Stomach (tissue), 9 donors: ENCODE measurements around the gene FBXO8. TPM values are rescaled to one million over a fixed set of nuclear protein-coding genes. Genes with fewer than 3 reads are reported as not detected.

ENCODE experiments used
- DNase-seq, 2 donors: peaks; one replicate each; pipeline versions ENCODE4 v3.0.0 to v3.0.0-alpha.2; 2013 to 2019
- H3K27ac ChIP-seq, 5 donors: fragments of 200-600 bp in 4 of 5; sonication (generic) in 4 of 5; one replicate each; pipeline ENCODE4 v1.5.1; 2013 to 2019; ENCODE audit warnings: mild to moderate bottlenecking in 1 of 5, moderate library complexity in 1 of 5
- H3K27me3 ChIP-seq, 3 donors: fragments of 200-600 bp; sonication (generic); one replicate each; pipeline ENCODE4 v1.5.1; 2017 to 2019; ENCODE audit warnings: mixed run types in 1 of 3
- H3K36me3 ChIP-seq, 4 donors: fragments of 200-600 bp; sonication (generic); 1 replicate in 3 of 4; 2 replicates in 1 of 4; pipeline ENCODE4 v1.5.1; 2016 to 2019
- H3K4me1 ChIP-seq, 4 donors: fragments of 200-600 bp; sonication (generic); one replicate each; pipeline ENCODE4 v1.5.1; 2016 to 2019
- H3K4me3 ChIP-seq, 4 donors: fragments of 200-600 bp; sonication (generic) in 3 of 4; one replicate each; pipeline ENCODE4 v1.5.1; 2016 to 2019; ENCODE audit warnings: mild to moderate bottlenecking in 1 of 4
- H3K9me3 ChIP-seq, 4 donors: fragments of 200-600 bp; sonication (generic); one replicate each; pipeline ENCODE4 v1.5.1; 2016 to 2019
- EP300 ChIP-seq: sonication (generic); formaldehyde crosslinking; IDR thresholded peaks from one replicate; pipeline ENCODE4 v1.6.1; 2017; ENCODE audit warnings: antibody characterized with exemption
- POLR2A ChIP-seq, 4 donors: fragments of 450-650 bp; IDR thresholded peaks; one replicate each; pipeline ENCODE4 v1.6.1; 2016; ENCODE audit warnings: antibody characterized with exemption in 4 of 4, control low read depth in 2 of 4, mild to moderate bottlenecking in 1 of 4, moderate library complexity in 1 of 4
- POLR2AphosphoS5 ChIP-seq, 3 donors: sonication (generic); formaldehyde crosslinking; IDR thresholded peaks; one replicate each; pipeline ENCODE4 v1.6.1; 2016; ENCODE audit warnings: antibody characterized with exemption in 3 of 3
- WGBS, 5 donors: extraction: QIAGEN DNeasy Blood & Tissue Kit in 3 of 5; methylation state at CpG; one replicate each; pipeline versions ENCODE4 v1.1.5 to v1.1.7; 2013 to 2018; 5-methylcytosine and 5-hydroxymethylcytosine counted together
- intact Hi-C: fragments of 100-400 bp; cut with DNase I; formaldehyde crosslinking; loops from one replicate; pipeline ENCODE4 v1.15.1; 2023; ENCODE audit warnings: low total_unique reads
- polyA plus RNA-seq, 3 donors: library from polyadenylated mRNA; stranded (reverse); fragments of 200-250 nt; gene quantifications; one replicate each; pipeline ENCODE4 v1.2.3, GENCODE V29; 2013
- total RNA-seq, 5 donors: library from RNA; depleted of rRNA; stranded (reverse); fragments of >200 nt; gene quantifications; one replicate each; pipeline versions ENCODE4 v1.1.0 to v1.2.3, GENCODE V29; 2014 to 2016
- TF ChIP-seq, protein P1 (sequence below), 7 experiments: fragments of 450-650 bp in 4 of 7; fragments of 200-600 bp in 3 of 7; sonication (generic) in 3 of 7; IDR thresholded peaks; one replicate each; pipeline ENCODE4 v1.5.1; 2016 to 2019; ENCODE audit warnings: antibody characterized with exemption in 7 of 7, control low read depth in 2 of 7, mild to moderate bottlenecking in 1 of 7
- donor health status: healthy with polysubstance abuse.
- donor health status: Bipolar disorder and iron deficiency.
- donor health status: healthy.

Gene FBXO8
- total and polyA plus RNA-seq, 8 donors = 13.3 to 104 (median 23.3) TPM

DNA sequence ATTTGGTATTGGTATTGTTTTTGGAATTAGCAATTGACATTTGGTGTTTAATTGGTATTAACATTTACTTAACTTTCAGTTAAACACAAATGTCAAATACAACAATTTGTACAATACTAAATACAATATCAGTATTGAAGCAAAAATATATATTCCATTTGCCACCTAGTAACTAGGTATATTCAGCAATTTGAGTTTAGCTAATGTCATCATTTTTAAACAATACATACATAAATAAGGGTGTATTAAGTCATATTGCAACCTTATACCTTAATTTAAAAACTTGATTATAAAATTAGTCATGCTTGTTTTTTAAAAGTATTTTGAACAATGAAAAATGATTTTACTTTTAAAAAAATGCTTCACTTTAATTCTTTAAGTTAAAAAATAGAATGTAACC lies 53.3 kb downstream of the FBXO8 start:
- Histone ChIP-seq H3K4me1 (peaks cover 0 to 2% (median 0%) of the 10 kb centered on the region in 4 donors), H3K4me3 (no peak overlapping the region), H3K9me3 (no peaks in the 10 kb centered on the region), H3K27me3 (no peaks in the 10 kb centered on the region), H3K27ac (no peak overlapping the region), H3K36me3 (peaks cover 0 to 5% (median 1%) of the 10 kb centered on the region in 4 donors)
- intact Hi-C loops = no loop called here
- TF ChIP-seq EP300 = no peak
- no peak for TF ChIP-seq POLR2AphosphoS5 (IDR thresholded peaks at IDR 0.05)
- TF ChIP-seq POLR2A (IDR thresholded peaks at IDR 0.05) = no peak
- TF ChIP-seq, protein P1, sequence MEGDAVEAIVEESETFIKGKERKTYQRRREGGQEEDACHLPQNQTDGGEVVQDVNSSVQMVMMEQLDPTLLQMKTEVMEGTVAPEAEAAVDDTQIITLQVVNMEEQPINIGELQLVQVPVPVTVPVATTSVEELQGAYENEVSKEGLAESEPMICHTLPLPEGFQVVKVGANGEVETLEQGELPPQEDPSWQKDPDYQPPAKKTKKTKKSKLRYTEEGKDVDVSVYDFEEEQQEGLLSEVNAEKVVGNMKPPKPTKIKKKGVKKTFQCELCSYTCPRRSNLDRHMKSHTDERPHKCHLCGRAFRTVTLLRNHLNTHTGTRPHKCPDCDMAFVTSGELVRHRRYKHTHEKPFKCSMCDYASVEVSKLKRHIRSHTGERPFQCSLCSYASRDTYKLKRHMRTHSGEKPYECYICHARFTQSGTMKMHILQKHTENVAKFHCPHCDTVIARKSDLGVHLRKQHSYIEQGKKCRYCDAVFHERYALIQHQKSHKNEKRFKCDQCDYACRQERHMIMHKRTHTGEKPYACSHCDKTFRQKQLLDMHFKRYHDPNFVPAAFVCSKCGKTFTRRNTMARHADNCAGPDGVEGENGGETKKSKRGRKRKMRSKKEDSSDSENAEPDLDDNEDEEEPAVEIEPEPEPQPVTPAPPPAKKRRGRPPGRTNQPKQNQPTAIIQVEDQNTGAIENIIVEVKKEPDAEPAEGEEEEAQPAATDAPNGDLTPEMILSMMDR (IDR thresholded peaks at IDR 0.05) = no peak
- no peak for DNase-seq

DNA sequence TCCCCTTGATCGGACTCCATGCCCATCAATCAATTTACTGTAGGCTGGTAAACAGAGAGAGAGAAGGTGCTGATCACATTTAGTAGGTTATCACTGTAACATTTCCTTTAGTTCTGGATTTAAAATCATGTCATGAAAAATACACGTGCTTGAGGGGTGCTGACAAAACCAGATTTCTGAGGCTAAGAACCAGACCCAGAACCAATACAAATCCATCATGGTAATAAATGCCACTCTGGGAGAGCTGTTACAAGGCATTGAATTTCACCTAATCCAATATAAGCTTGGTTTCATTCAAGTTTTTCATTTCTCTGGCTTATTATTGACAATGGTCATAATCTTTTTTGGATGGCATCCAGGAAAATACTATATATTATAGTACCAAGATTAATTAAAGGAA lies 54.5 kb downstream of the FBXO8 start:
- TF ChIP-seq, protein P1 (IDR thresholded peaks at IDR 0.05) = no peak
- no peak for TF ChIP-seq POLR2A (IDR thresholded peaks at IDR 0.05)
- no peak for TF ChIP-seq POLR2AphosphoS5 (IDR thresholded peaks at IDR 0.05)
- no peak for TF ChIP-seq EP300
- Histone ChIP-seq H3K27me3 (no peaks in the 10 kb centered on the region), H3K4me3 (no peak overlapping the region), H3K4me1 (peaks cover 0 to 2% (median 0%) of the 10 kb centered on the region in 4 donors), H3K27ac (no peak overlapping the region), H3K9me3 (no peaks in the 10 kb centered on the region), H3K36me3 (no peaks in the 10 kb centered on the region)
- WGBS, 5 donors = 32 to 55% (median 45%) methylated on average over 2 of the region's 2 CpGs
- no peak for DNase-seq
- intact Hi-C loops = loop anchor here (10.0 kb wide), 1 partner anchor 96 kb away; no protein-coding TSS in a partner anchor

DNA sequence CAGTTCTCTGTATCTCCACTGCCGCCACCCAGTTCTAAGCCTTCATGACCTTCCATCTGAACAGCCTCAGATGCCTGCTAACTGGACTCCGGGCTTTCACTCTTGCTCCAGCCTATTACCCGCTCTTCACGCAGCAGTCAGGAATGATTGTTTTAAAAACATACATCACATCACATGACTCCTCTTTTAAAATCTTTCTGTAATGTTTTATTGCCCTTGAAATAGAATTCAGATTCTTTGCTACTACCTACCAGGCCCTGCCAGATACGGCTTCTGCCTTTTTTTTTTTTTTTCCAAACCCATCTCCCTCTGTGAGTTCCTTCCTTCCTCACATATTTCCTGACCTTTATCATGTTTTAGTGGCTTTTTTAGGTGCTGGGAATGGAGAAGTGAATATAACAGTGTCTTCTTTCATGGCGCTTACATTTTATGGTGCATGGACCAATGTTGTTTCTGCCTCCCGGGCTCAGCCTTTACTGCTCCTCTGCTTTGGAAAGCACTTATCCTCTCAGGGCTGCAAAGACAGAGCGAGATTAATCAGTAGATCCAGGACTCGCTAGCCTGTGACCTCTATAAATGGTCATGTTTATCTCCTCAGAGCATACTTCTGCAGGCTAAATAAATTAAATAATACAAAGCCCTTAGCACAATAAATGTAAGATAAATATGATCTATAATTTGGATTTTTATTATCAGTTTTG lies 58.0 kb downstream of the FBXO8 start:
- 56 to 66% (median 58%) methylated on average over 9 of the region's 9 CpGs for WGBS, 5 donors
- H3K4me3 ChIP-seq = no peak overlapping the region
- TF ChIP-seq EP300 (no peak), POLR2AphosphoS5 (IDR thresholded peaks at IDR 0.05) (no peak), POLR2A (IDR thresholded peaks at IDR 0.05) (no peak)
- TF ChIP-seq, protein P1 (IDR thresholded peaks at IDR 0.05) = no peak

DNA sequence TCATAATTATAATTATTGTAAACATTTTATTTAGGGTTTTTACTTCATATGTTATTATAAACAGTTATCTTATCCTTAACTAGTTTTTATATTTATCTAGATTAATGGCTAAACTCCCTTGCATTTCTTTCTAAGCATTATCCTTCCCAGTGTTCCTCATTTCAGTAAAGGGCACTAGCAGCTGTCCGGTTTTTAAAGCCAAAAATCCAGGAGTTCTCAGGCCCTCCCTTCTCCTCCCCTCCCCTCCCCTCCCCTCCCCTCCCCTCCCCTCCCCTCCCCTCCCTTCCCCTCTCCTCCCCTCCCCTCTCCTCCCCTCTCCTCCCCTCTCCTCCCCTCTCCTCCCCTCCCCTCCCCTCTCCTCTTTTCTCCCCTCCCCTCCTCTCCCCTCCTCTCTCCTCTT lies 58.9 kb downstream of the FBXO8 start:
- H3K27me3 ChIP-seq = peaks cover 0 to 13% (median 5%) of the 10 kb centered on the region in 3 donors
- no peaks in the 10 kb centered on the region for H3K9me3 ChIP-seq
- H3K4me1 ChIP-seq = peaks cover 0 to 2% (median 0%) of the 10 kb centered on the region in 4 donors
- no peak for DNase-seq
- intact Hi-C loops = loop anchor here (10.0 kb wide), 1 partner anchor 100 kb away; no protein-coding TSS in a partner anchor
- no peaks in the 10 kb centered on the region for H3K36me3 ChIP-seq
- 53 to 90% (median 69%) methylated on average over 1 of the region's 1 CpG for WGBS, 5 donors
- H3K27ac ChIP-seq = no peak overlapping the region
- TF ChIP-seq POLR2A (IDR thresholded peaks at IDR 0.05) = no peak
- TF ChIP-seq, protein P1 (IDR thresholded peaks at IDR 0.05) = no peak
- TF ChIP-seq EP300 = no peak
- no peak for TF ChIP-seq POLR2AphosphoS5 (IDR thresholded peaks at IDR 0.05)
- H3K4me3 ChIP-seq = no peak overlapping the region

More for the DNA sequence above, 58.0 kb downstream of the FBXO8 start:
- intact Hi-C loops = loop anchor here (10.0 kb wide), 1 partner anchor 99 kb away; no protein-coding TSS in a partner anchor
- Histone ChIP-seq H3K9me3 (no peaks in the 10 kb centered on the region), H3K36me3 (no peaks in the 10 kb centered on the region), H3K4me1 (peaks cover 0 to 2% (median 0%) of the 10 kb centered on the region in 4 donors), H3K27me3 (peaks cover 0 to 5% (median 0%) of the 10 kb centered on the region in 3 donors), H3K27ac (no peak overlapping the region)
- DNase-seq = no peak
